Measurements from ENCODE around the gene ESR1. TPM values are rescaled to one million over a fixed set of nuclear protein-coding genes. Genes with fewer than 3 reads are reported as not detected.

ESR1 gene
- total RNA-seq, 1 experiment from 2014 or later = not detected

DNA sequence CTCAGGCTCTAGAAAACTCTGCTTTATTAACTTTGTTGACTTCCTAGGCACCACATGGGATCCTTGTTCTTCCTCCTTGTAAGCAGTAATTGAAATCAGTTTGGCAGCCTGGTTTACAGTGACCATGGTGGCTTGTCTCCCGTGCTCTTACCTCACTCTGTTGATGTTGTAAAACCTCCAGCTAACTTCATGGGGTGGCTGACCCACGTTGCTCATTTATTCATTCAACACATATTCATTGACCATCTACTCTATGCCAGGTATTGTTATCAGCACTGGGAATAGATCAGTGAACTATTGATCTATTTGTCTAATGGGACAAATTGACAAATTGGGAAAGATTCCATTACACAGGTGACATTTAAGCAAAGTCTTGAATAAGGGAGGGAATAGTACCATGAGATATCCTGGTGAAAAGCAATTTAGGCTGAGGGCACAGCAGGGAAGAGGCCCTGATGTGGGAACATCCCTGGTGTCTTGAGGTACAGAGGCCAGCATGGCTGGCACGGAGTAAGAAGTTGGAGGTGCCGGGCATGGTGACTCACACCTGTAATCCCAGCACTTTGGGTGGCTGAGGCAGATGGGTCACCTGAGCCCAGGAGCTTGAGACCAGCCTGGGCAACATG, 19.1 kb downstream of the ESR1 start:
- DNase-seq = no peak
- TF ChIP-seq, protein P1, sequence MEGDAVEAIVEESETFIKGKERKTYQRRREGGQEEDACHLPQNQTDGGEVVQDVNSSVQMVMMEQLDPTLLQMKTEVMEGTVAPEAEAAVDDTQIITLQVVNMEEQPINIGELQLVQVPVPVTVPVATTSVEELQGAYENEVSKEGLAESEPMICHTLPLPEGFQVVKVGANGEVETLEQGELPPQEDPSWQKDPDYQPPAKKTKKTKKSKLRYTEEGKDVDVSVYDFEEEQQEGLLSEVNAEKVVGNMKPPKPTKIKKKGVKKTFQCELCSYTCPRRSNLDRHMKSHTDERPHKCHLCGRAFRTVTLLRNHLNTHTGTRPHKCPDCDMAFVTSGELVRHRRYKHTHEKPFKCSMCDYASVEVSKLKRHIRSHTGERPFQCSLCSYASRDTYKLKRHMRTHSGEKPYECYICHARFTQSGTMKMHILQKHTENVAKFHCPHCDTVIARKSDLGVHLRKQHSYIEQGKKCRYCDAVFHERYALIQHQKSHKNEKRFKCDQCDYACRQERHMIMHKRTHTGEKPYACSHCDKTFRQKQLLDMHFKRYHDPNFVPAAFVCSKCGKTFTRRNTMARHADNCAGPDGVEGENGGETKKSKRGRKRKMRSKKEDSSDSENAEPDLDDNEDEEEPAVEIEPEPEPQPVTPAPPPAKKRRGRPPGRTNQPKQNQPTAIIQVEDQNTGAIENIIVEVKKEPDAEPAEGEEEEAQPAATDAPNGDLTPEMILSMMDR (conservative IDR thresholded peaks at IDR 0.05) = no peak
- Histone ChIP-seq H3K79me1 (ENCODE audit: insufficient read depth, low read depth, low read length, poor library complexity, severe bottlenecking) (no peaks in the 10 kb centered on the region), H3K27ac (ENCODE audit: insufficient read length, low read depth, low read length) (no peak overlapping the region), H3K4ac (ENCODE audit: low read depth, low read length) (no peak overlapping the region), H3K9ac (ENCODE audit: extremely low read depth, insufficient read length, low read length) (no peak overlapping the region), H2BK5ac (ENCODE audit: insufficient read length, low read length) (no peak overlapping the region), H3K27me3 (ENCODE audit: insufficient read depth, low read length) (no peaks in the 10 kb centered on the region), H2AFZ (ENCODE audit: low read length) (no peak overlapping the region), H2BK12ac (ENCODE audit: insufficient read length, low read depth, low read length) (no peak overlapping the region), H3K23me2 (ENCODE audit: insufficient read length, low read depth, low read length, poor library complexity, severe bottlenecking) (no peaks in the 10 kb centered on the region), H3K56ac (ENCODE audit: insufficient read length, low read depth, low read length) (no peak overlapping the region), H2BK15ac (ENCODE audit: low read depth, low read length) (no peak overlapping the region), H2BK20ac (ENCODE audit: low read depth, low read length, poor library complexity, severe bottlenecking) (no peak overlapping the region), H4K91ac (ENCODE audit: insufficient read length, low read depth, low read length) (no peak overlapping the region), H2BK120ac (ENCODE audit: low read depth, low read length, poor library complexity, severe bottlenecking) (no peak overlapping the region), H4K20me1 (ENCODE audit: control insufficient read depth, insufficient read depth, insufficient read length) (no peaks in the 10 kb centered on the region), H3K79me2 (ENCODE audit: insufficient read depth, low read length) (no peaks in the 10 kb centered on the region), H3K9me3 (ENCODE audit: control insufficient read depth, low read depth, low read length) (no peaks in the 10 kb centered on the region), H2AK5ac (ENCODE audit: insufficient read length, low read length) (no peak overlapping the region), H3K23ac (ENCODE audit: insufficient read length, low read depth, low read length) (no peak overlapping the region), H3T11ph (ENCODE audit: low read length) (no peak overlapping the region), H4K8ac (replicated peaks; ENCODE audit: insufficient read length, low read depth, low read length) (no peak overlapping the region), H4K5ac (ENCODE audit: insufficient read length, low read depth, low read length) (no peak overlapping the region), H3K4me2 (ENCODE audit: insufficient read depth, insufficient read length, low read length) (no peak overlapping the region), H3K4me1 (ENCODE audit: insufficient read depth, low read length) (no peaks in the 10 kb centered on the region), H3K18ac (ENCODE audit: insufficient read length, low read depth, low read length) (no peak overlapping the region), H3K14ac (ENCODE audit: insufficient read depth, low read length) (no peak overlapping the region)
- Mint-ChIP-seq H3K36me3 (ENCODE audit: insufficient read depth in 1 of 3, low read depth in 3 of 3) (no peaks in the 10 kb centered on the region), H3K27me3 (ENCODE audit: low read depth) (peaks cover 2% of the 10 kb centered on the region; the same call in 1 of the 2 replicates), H3K4me3 (no peak overlapping the region; a peak in 1 of 5 replicates), H3K27ac (no peak overlapping the region), H3K9me3 (no peaks in the 10 kb centered on the region), H3K4me1 (peaks cover 4 to 5% of the 10 kb centered on the region in 2 experiments)
- WGBS (ENCODE audit: extremely low coverage, insufficient read length, low lambda C conversion rate) = no CpG with 5 or more reads among the region's 4 CpGs
